Spleen (tissue), 11 donors: Measurements from ENCODE around the gene IFITM10. TPM values are rescaled to one million over a fixed set of nuclear protein-coding genes. Genes with fewer than 3 reads are reported as not detected.

Source experiments
- DNase-seq: peaks from one replicate; pipeline ENCODE4 v3.0.0-alpha.2; 2020
- H3K27ac ChIP-seq, 8 donors: fragments of 200-600 bp; sonication (generic) in 7 of 8; 1 replicate in 4 of 8; 2 replicates in 4 of 8; pipeline versions ENCODE4 v1.5.0 to v1.8.0; 2016 to 2021; ENCODE audit warnings: inconsistent platforms in 4 of 8, mild to moderate bottlenecking in 4 of 8, moderate library complexity in 1 of 8
- H3K27me3 ChIP-seq, 7 donors: fragments of 200-600 bp; sonication (generic) in 6 of 7; replicated peaks in 1 of 7; 1 replicate in 4 of 7; 2 replicates in 3 of 7; pipeline versions ENCODE4 v1.5.0 to v1.8.0; 2016 to 2021; ENCODE audit warnings: inconsistent platforms in 3 of 7, mild to moderate bottlenecking in 1 of 7
- H3K36me3 ChIP-seq, 6 donors: fragments of 200-600 bp; sonication (generic) in 5 of 6; 1 replicate in 4 of 6; 2 replicates in 2 of 6; pipeline versions ENCODE4 v1.5.0 to v1.8.0; 2016 to 2021; ENCODE audit warnings: inconsistent platforms in 2 of 6
- H3K4me1 ChIP-seq, 6 donors: fragments of 200-600 bp; sonication (generic) in 5 of 6; 1 replicate in 3 of 6; 2 replicates in 3 of 6; pipeline versions ENCODE4 v1.5.0 to v1.8.0; 2016 to 2021; ENCODE audit warnings: inconsistent platforms in 3 of 6
- H3K4me3 ChIP-seq, 8 donors: fragments of 200-600 bp; sonication (generic) in 7 of 8; 1 replicate in 4 of 8; 2 replicates in 4 of 8; pipeline versions ENCODE4 v1.5.0 to v1.8.0; 2016 to 2021; ENCODE audit warnings: inconsistent platforms in 4 of 8, mild to moderate bottlenecking in 4 of 8, moderate library complexity in 2 of 8
- H3K9me3 ChIP-seq, 8 donors: fragments of 200-600 bp; sonication (generic) in 7 of 8; 1 replicate in 4 of 8; 2 replicates in 4 of 8; pipeline versions ENCODE4 v1.5.0 to v1.8.0; 2016 to 2021; ENCODE audit warnings: inconsistent platforms in 4 of 8
- CTCF ChIP-seq, 11 experiments: fragments of 200-600 bp in 7 of 11; fragments of 450-650 bp in 4 of 11; sonication (generic) in 4 of 11; IDR thresholded peaks in 8 of 11; conservative IDR thresholded peaks in 3 of 11; 1 replicate in 7 of 11; 2 replicates in 4 of 11; pipeline versions ENCODE4 v1.4.0 to v1.8.0; 2016 to 2021; ENCODE audit warnings: antibody characterized with exemption in 11 of 11, inconsistent platforms in 4 of 11, mild to moderate bottlenecking in 1 of 11
- POLR2A ChIP-seq, 3 donors: fragments of 450-650 bp; IDR thresholded peaks; one replicate each; pipeline ENCODE4 v1.5.1; 2017; ENCODE audit warnings: antibody characterized with exemption in 3 of 3, mild to moderate bottlenecking in 1 of 3
- POLR2AphosphoS5 ChIP-seq, 3 donors: sonication (generic); formaldehyde crosslinking; IDR thresholded peaks; one replicate each; pipeline ENCODE4 v1.5.1; 2017; ENCODE audit warnings: antibody characterized with exemption in 3 of 3
- WGBS, 5 donors: extraction: QIAGEN DNeasy Blood & Tissue Kit in 3 of 5; methylation state at CpG; one replicate each; pipeline versions ENCODE4 v1.1.5 to v1.1.7; 2013 to 2018; 5-methylcytosine and 5-hydroxymethylcytosine counted together
- intact Hi-C: fragments of 100-400 bp; cut with DNase I; formaldehyde crosslinking; loops from one replicate; pipeline ENCODE4 v1.15.0; 2023; ENCODE audit warnings: low total_unique reads
- polyA plus RNA-seq, 3 donors: library from polyadenylated mRNA; stranded (reverse); fragments of 200-250 nt; gene quantifications; one replicate each; pipeline ENCODE4 v1.2.1, GENCODE V29; 2013
- total RNA-seq, 7 donors: library from RNA; depleted of rRNA in 3 of 7; stranded (reverse); fragments of >200 nt in 3 of 7; fragmentation: NEBNext Ultra II Directional in 4 of 7; extraction: Animal tissue kit (Norgen Biotek cat#: 25700) in 4 of 7; gene quantifications; one replicate each; pipeline versions ENCODE4 v1.1.0 to v1.2.1, GENCODE V29; 2016 to 2021
- donor health status: healthy with polysubstance abuse.
- donor health status: DM: no; HTN: no; CAD: no; lungs with moderate emphysema.
- donor health status: DM: no; HTN: no; CAD: no.
- donor health status: Bipolar disorder and iron deficiency.
- donor health status: healthy.
- donor health status: DM: no; HTN: no; CAD: no.
- donor health status: DM: yes; HTN: yes; CAD: no.

IFITM10 gene
- total and polyA plus RNA-seq, 10 donors: 0.80 to 41.6 (median 7.3) TPM

- intact Hi-C loops: no loop called here
- peaks cover 0 to 1% (median 0%) of the 10 kb centered on the region in 7 donors for H3K27me3 ChIP-seq
- H3K27ac ChIP-seq: peak overlapping the region in 1 of 8 donors; percentile 2
- no peak overlapping the region for H3K4me3 ChIP-seq
- no peak for DNase-seq
- H3K9me3 ChIP-seq: no peaks in the 10 kb centered on the region
- H3K36me3 ChIP-seq: no peaks in the 10 kb centered on the region
- no peak for TF ChIP-seq CTCF (IDR thresholded peaks at IDR 0.05 in 8 of 11, conservative IDR thresholded peaks at IDR 0.05 in 3 of 11)
- WGBS, 5 donors: 60 to 70% (median 68%) methylated on average over 5 to 7 of the region's 7 CpGs
- H3K4me1 ChIP-seq: peaks cover 3 to 49% (median 25%) of the 10 kb centered on the region in 6 donors
Measured at GRCh38 chr11:1768141-1768469, 17.7 kb upstream of the IFITM10 start.

DNA sequence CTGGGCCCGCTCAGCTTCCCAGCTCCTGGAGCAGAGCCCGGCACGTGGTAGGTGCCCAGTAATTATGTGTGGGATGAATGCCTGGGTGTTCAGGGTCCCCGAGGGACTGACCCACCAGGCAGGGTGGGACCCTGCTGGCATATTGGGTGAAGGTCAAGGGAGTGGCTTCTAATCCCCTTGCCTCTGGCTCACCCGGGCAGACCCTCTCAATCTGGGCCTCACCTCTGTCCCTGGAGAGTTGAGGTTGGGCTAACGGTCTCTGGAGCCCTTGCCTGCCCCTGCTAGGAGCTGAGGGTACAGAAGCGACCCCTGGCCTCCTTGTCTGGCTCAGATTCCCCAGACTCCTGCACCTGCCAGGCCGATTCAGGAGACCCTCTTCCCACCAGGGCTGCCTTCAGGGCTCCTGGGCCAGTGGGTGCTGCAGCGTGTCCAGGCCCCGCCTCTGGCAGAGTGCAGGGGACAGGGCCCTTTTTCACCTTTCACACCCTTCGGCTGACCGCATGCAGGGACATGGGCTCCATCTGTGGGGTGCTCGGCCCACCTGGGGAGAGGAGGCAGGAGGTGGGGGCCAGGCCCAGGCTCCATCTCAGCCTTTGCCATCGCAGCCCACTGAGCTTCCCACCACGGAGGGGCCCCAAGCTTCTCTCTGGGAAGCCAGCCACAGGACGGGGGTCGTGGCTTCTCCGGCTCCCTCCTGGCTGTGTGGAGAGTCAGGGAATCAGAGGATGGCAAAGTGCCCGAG is 17.2 kb upstream of the IFITM10 start:
- intact Hi-C loops: no loop called here
- WGBS, 5 donors: 79 to 93% (median 91%) methylated on average over 15 to 19 of the region's 19 CpGs
- peaks cover 8 to 49% (median 27%) of the 10 kb centered on the region in 6 donors for H3K4me1 ChIP-seq
- TF ChIP-seq POLR2A (IDR thresholded peaks at IDR 0.05) (no peak), POLR2AphosphoS5 (IDR thresholded peaks at IDR 0.05) (no peak), CTCF (IDR thresholded peaks at IDR 0.05 in 8 of 11, conservative IDR thresholded peaks at IDR 0.05 in 3 of 11) (no peak)
- peak; percentile 69 for DNase-seq
- no peak overlapping the region for H3K27ac ChIP-seq
- no peak overlapping the region for H3K4me3 ChIP-seq
- no peaks in the 10 kb centered on the region for H3K27me3 ChIP-seq
- no peaks in the 10 kb centered on the region for H3K36me3 ChIP-seq
- no peaks in the 10 kb centered on the region for H3K9me3 ChIP-seq

DNA sequence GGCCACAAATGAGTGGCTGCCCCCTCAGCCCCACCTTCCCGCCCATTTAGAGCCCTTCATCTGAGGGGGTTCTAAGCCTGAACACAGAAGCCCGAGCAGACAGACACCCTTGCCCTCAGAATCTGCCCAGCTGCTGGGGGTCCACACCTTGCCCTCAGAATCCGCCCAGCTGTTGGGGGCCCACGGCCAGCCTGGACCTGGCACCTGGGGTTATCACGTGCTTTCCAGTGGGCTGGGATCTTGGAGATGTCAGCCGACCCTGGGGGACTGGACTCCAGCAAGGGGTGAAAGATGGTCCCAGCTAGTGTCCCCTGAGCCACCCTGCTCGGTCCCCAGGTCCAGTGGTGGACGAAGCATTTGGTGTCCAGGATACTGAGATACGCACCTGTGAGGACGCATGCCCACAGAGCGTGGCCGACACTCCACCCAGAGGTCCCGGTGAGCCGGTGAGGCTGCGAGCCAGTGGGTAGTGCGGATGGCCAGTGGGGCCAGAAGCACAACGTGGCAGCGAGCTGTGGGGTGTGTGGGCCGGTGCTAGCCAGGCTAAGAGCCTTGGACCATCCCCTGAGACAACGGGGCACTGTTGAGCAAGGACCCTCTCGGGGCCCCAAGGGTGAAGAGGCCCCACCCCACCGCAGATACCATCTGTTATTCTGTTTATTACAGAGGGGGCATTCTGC is 16.5 kb upstream of the IFITM10 start:
- peak; percentile 74 for DNase-seq
- no peak overlapping the region for H3K4me3 ChIP-seq
- H3K27me3 ChIP-seq: no peaks in the 10 kb centered on the region
- 86 to 97% (median 94%) methylated on average over 22 of the region's 22 CpGs for WGBS, 5 donors
- no peak overlapping the region for H3K27ac ChIP-seq
- TF ChIP-seq CTCF (IDR thresholded peaks at IDR 0.05 in 8 of 11, conservative IDR thresholded peaks at IDR 0.05 in 3 of 11) (no peak), POLR2AphosphoS5 (IDR thresholded peaks at IDR 0.05) (no peak), POLR2A (IDR thresholded peaks at IDR 0.05) (no peak)
- peaks cover 13 to 49% (median 27%) of the 10 kb centered on the region in 6 donors for H3K4me1 ChIP-seq
- intact Hi-C loops: no loop called here
- peaks cover 0 to 3% (median 0%) of the 10 kb centered on the region in 6 donors for H3K36me3 ChIP-seq
- no peaks in the 10 kb centered on the region for H3K9me3 ChIP-seq
